ENCODE results near the gene KDM2B. TPM values are rescaled to one million over a fixed set of nuclear protein-coding genes. Genes with fewer than 3 reads are reported as not detected.

The KDM2B gene
- total RNA-seq (2022) (15.5 and 19.5 TPM in 2 replicates), Bru-seq, nascent RNA (percentile 41 among the genes with signal in this experiment), BruChase-seq, experiment 1, labeled RNA remaining after a 6-hour chase (percentile 45 among the genes with signal in this experiment), BruChase-seq, experiment 2, labeled RNA remaining after a 2-hour chase (percentile 40 among the genes with signal in this experiment)
- long read RNA-seq, partial matches to known transcripts: 13 of 21 reads
- long read RNA-seq, other reads (novel, unspliced or antisense): 7 of 21 reads

- Mint-ChIP-seq H3K4me1 (ENCODE audit: insufficient read depth, unreplicated experiment) (no peaks in the 10 kb centered on the region), H3K27me3 (ENCODE audit: insufficient read depth, unreplicated experiment) (no peaks in the 10 kb centered on the region), H3K27ac (ENCODE audit: low read depth, unreplicated experiment) (peak within 1 kb of the TSS; percentile 91), H3K4me3 (ENCODE audit: unreplicated experiment) (peak within 1 kb of the TSS; percentile 80), H3K36me3 (ENCODE audit: insufficient read depth, unreplicated experiment) (peaks cover 2% of the 10 kb centered on the region), H3K9me3 (ENCODE audit: unreplicated experiment) (no peaks in the 10 kb centered on the region)
- BruUV-seq (replicated peaks): no TSS peak
- intact Hi-C loops (cut with micrococcal nuclease): no loop called here
- DNase-seq (ENCODE audit: unreplicated experiment): no peak
- CTCF ChIA-PET: interaction anchor here (0.6 to 1.2 kb wide), 2 partner anchors 44 to 1499 kb away, joined by 3 to 5 read pairs; no protein-coding TSS in a partner anchor
- POLR2A ChIA-PET: interaction anchor here (0.6 to 1.1 kb wide), 4 partner anchors 10 to 142 kb away, joined by 3 to 4 read pairs (median 3); no protein-coding TSS in a partner anchor
- no peak for TF ChIP-seq CTCF (IDR thresholded peaks at IDR 0.05; ENCODE audit: unreplicated experiment)
These were observed at the start of gene KDM2B for GRCh38 chr12:121580959-121581685. Gene KDM2B (minus strand): TSS chr12:121581023. CDS start chr12:121580911, 112 bp downstream.

DNA sequence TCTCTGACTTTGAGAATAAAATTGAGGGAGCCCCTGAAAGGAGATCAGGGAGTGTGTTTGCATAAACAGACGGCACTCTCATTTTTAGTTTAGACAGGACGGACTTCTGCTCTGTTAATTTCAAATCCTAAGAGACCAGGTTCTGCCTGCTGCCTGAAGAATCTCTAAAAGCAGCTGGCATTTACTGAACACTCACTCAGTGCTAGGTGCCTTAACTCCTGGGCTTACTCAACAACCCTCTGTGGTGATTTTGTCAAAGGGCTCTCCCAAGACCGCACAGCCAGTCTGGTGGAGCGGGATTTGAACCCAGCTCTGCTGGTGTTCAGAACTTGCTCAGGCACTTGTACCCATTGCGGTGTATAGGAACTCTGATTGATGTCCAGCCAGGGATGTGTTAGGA lies 47.7 kb upstream of the KDM2B start:
- no peak overlapping the region for H3K4me3 Mint-ChIP-seq (ENCODE audit: unreplicated experiment)
- BruUV-seq (replicated peaks): no TSS peak
- CTCF ChIA-PET: interaction anchor here (1.0 to 1.5 kb wide), 2 partner anchors 59 to 128 kb away, joined by 3 to 6 read pairs; no protein-coding TSS in a partner anchor
- H3K9me3 Mint-ChIP-seq (ENCODE audit: unreplicated experiment): no peaks in the 10 kb centered on the region
- intact Hi-C loops (cut with micrococcal nuclease): no loop called here
- POLR2A ChIA-PET: no interaction called here
- H3K27me3 Mint-ChIP-seq (ENCODE audit: insufficient read depth, unreplicated experiment): no peaks in the 10 kb centered on the region
- H3K36me3 Mint-ChIP-seq (ENCODE audit: insufficient read depth, unreplicated experiment): no peaks in the 10 kb centered on the region
- DNase-seq (ENCODE audit: unreplicated experiment): no peak
- TF ChIP-seq CTCF (IDR thresholded peaks at IDR 0.05; ENCODE audit: unreplicated experiment): no peak
- peaks cover 4% of the 10 kb centered on the region for H3K4me1 Mint-ChIP-seq (ENCODE audit: insufficient read depth, unreplicated experiment)
- H3K27ac Mint-ChIP-seq (ENCODE audit: low read depth, unreplicated experiment): no peak overlapping the region

- TF ChIP-seq CTCF (IDR thresholded peaks at IDR 0.05; ENCODE audit: unreplicated experiment): no peak
- Mint-ChIP-seq H3K36me3 (ENCODE audit: insufficient read depth, unreplicated experiment) (no peaks in the 10 kb centered on the region), H3K9me3 (ENCODE audit: unreplicated experiment) (no peaks in the 10 kb centered on the region), H3K27ac (ENCODE audit: low read depth, unreplicated experiment) (no peak overlapping the region), H3K4me3 (ENCODE audit: unreplicated experiment) (peak overlapping the region; percentile 76), H3K4me1 (ENCODE audit: insufficient read depth, unreplicated experiment) (peaks cover 4% of the 10 kb centered on the region), H3K27me3 (ENCODE audit: insufficient read depth, unreplicated experiment) (no peaks in the 10 kb centered on the region)
- intact Hi-C loops (cut with micrococcal nuclease): no loop called here
- CTCF ChIA-PET: interaction anchor here (0.6 to 2.7 kb wide), 8 partner anchors 8 to 390 kb away, joined by 3 to 13 read pairs (median 6); no protein-coding TSS in a partner anchor
- BruUV-seq (replicated peaks): no TSS peak
- DNase-seq (ENCODE audit: unreplicated experiment): no peak
- POLR2A ChIA-PET: interaction anchor here (0.7 kb wide), 1 partner anchor 22 kb away, joined by 4 read pairs; no protein-coding TSS in a partner anchor
These were observed 47.2 kb upstream of the KDM2B start for GRCh38 chr12:121628037-121628436.
